ENCODE data around the gene ELOVL6. TPM values are rescaled to one million over a fixed set of nuclear protein-coding genes. Genes with fewer than 3 reads are reported as not detected.

Gene ELOVL6
- total and polyA plus RNA-seq, 10 donors = 0.58 to 4.5 (median 3.3) TPM

DNA sequence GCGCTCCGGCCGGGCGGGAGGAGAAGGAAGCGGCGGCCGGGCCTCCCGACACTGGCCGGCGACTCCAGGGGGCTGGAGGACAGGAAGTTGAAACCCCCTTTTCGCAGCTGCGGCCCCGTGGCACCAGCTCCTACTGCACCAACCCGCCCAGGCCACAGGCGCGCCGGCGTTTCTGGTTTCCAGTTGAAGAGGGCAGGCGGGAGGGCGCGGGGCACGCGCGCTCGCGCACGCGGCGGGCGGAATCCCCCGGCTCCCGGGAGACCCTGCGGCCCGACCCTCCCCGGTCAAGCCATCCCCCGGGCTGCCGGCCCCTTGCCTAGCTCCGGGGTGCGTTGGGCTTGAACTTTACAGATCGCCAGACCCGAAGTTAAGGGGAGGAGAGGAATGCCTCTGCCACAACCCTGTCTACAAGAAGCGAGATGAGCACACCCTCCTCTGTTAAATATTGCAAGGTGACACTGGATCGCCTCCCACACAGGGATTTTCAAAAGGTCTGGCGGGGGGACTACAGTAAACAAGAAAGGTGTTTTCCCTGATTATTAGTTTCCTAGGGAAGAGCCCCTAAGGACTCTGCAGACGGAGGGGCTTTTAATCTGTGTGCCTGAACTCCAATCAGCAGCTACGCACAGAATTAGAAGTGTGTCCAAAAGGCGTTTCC lies 1.4 kb downstream of the ELOVL6 start:
- Histone ChIP-seq H3K4me3 (peak overlapping the region; percentile 75 to 96 (median 89)), H3K27ac (peak overlapping the region; percentile 73 to 92 (median 91)), H3K9me3 (no peaks in the 10 kb centered on the region), H3K36me3 (no peaks in the 10 kb centered on the region), H3K4me1 (peaks cover 0 to 57% (median 33%) of the 10 kb centered on the region in 6 donors), H3K27me3 (replicated peaks in 1 of 7) (peaks cover 0 to 9% (median 0%) of the 10 kb centered on the region in 7 donors)
- no peak for DNase-seq
- TF ChIP-seq, protein P1, sequence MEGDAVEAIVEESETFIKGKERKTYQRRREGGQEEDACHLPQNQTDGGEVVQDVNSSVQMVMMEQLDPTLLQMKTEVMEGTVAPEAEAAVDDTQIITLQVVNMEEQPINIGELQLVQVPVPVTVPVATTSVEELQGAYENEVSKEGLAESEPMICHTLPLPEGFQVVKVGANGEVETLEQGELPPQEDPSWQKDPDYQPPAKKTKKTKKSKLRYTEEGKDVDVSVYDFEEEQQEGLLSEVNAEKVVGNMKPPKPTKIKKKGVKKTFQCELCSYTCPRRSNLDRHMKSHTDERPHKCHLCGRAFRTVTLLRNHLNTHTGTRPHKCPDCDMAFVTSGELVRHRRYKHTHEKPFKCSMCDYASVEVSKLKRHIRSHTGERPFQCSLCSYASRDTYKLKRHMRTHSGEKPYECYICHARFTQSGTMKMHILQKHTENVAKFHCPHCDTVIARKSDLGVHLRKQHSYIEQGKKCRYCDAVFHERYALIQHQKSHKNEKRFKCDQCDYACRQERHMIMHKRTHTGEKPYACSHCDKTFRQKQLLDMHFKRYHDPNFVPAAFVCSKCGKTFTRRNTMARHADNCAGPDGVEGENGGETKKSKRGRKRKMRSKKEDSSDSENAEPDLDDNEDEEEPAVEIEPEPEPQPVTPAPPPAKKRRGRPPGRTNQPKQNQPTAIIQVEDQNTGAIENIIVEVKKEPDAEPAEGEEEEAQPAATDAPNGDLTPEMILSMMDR (IDR thresholded peaks at IDR 0.05 in 8 of 11, conservative IDR thresholded peaks at IDR 0.05 in 3 of 11) = no peak
- TF ChIP-seq POLR2A (IDR thresholded peaks at IDR 0.05) (no peak), POLR2AphosphoS5 (IDR thresholded peaks at IDR 0.05) (no peak)
- 0 to 2% (median 0%) methylated on average over 13 to 47 of the region's 47 CpGs for WGBS, 5 donors
- intact Hi-C loops (cut with DNase I; ENCODE audit: low total_unique reads) = loop anchor here (5.0 kb wide), 1 partner anchor 145 kb away; no protein-coding TSS in a partner anchor

DNA sequence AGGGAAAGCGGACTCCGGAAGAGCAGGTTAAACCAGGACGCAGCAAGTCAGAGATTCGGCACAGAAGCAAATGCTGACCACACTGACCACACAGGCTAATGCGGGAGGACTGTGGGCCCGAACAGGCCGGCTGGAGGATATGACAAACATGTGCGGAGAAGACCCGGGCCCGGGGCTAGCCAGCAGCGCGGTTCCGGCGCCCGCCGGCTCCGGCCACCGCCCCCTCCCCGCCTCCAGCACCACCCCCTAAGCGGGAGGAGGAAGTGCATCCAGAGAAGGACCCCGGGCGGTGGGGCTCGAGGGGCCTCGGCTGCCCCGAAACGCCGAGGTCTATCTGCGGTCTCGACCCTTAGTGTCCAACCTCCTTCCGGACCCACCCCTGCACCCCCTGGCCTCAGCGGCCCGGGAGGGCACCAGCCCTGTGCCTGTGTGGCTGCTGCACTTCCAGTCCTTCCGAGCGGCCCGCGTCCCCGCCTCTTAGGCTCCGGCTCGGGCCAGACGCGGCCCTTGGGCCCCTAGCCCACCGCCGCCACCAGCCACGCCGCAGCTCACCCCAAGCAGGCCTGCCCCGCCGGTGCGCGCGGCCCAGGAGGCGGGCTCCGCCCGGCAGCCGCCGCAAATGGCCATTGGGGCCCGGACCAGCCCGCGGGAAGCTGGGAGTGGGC lies 2.1 kb downstream of the ELOVL6 start:
- Histone ChIP-seq H3K36me3 (no peaks in the 10 kb centered on the region), H3K27me3 (replicated peaks in 1 of 7) (peaks cover 0 to 9% (median 0%) of the 10 kb centered on the region in 7 donors), H3K27ac (peak overlapping the region; percentile 73 to 92 (median 91)), H3K4me1 (peaks cover 0 to 57% (median 33%) of the 10 kb centered on the region in 6 donors), H3K4me3 (peak overlapping the region; percentile 75 to 96 (median 89)), H3K9me3 (no peaks in the 10 kb centered on the region)
- 0 to 1% (median 0%) methylated on average over 26 to 58 of the region's 58 CpGs for WGBS, 5 donors
- intact Hi-C loops (cut with DNase I; ENCODE audit: low total_unique reads) = loop anchor here (5.0 kb wide), 1 partner anchor 144 kb away; no protein-coding TSS in a partner anchor
- TF ChIP-seq, protein P1 (IDR thresholded peaks at IDR 0.05 in 8 of 11, conservative IDR thresholded peaks at IDR 0.05 in 3 of 11) = no peak
- peak; percentile 39 to 74 (median 72) for TF ChIP-seq POLR2AphosphoS5 (IDR thresholded peaks at IDR 0.05)
- peak; percentile 90 for DNase-seq

DNA sequence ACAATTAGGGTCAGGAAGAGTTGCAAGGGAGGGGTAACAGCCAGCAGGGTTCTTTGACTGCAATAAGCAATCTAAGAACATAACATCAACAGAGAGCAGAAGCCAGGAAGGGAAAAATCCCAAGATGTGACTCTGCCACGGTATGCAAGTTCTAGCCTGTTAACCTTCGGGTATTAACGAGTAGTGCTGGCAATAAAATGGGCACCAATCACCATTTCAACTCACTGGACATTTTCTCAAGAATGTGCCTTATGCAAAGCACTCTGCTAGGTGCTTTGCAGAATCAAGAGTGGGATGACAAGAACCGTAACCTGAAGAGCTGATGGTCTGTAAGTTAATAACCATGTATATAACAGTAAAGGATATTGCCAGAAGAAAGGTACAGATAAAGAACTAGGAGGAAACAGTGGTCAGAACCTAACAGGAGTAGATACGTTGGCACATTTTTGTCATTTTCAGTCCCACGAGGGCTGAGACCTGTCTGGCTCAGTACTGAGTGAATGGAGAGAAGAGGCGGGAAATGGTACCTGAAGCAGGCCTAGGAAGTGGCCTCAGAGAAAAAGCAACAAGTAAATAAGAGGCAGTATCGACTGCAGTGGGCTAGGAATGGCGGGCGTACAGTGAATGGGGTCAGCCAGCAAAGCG lies 2.7 kb downstream of the ELOVL6 start:
- peak overlapping the region; percentile 75 to 96 (median 89) for H3K4me3 ChIP-seq
- no peak for DNase-seq
- TF ChIP-seq POLR2A (IDR thresholded peaks at IDR 0.05) (no peak), POLR2AphosphoS5 (IDR thresholded peaks at IDR 0.05) (no peak)
- TF ChIP-seq, protein P1 (IDR thresholded peaks at IDR 0.05 in 8 of 11, conservative IDR thresholded peaks at IDR 0.05 in 3 of 11) = no peak
- H3K9me3 ChIP-seq = no peaks in the 10 kb centered on the region
- 26 to 29% (median 27%) methylated on average over 11 of the region's 11 CpGs for WGBS, 5 donors
- H3K4me1 ChIP-seq = peaks cover 0 to 57% (median 33%) of the 10 kb centered on the region in 6 donors
- peaks cover 0 to 9% (median 0%) of the 10 kb centered on the region in 7 donors for H3K27me3 ChIP-seq (replicated peaks in 1 of 7)
- peak overlapping the region; percentile 73 to 92 (median 91) for H3K27ac ChIP-seq
- H3K36me3 ChIP-seq = no peaks in the 10 kb centered on the region
- intact Hi-C loops (cut with DNase I; ENCODE audit: low total_unique reads) = loop anchor here (5.0 kb wide), 1 partner anchor 143 kb away; no protein-coding TSS in a partner anchor

Data from spleen (tissue), 11 donors.